Transverse colon (tissue), 4 donors: ENCODE measurements around the gene NEK6. TPM values are rescaled to one million over a fixed set of nuclear protein-coding genes. Genes with fewer than 3 reads are reported as not detected.

Source experiments
- DNase-seq: peaks from one replicate; pipeline ENCODE4 v3.0.0-alpha.2; 2019
- H3K27ac ChIP-seq, 4 donors: fragments of 200-600 bp; sonication (generic); 2 replicates each; pipeline ENCODE4 v1.5.1; 2016 to 2018; ENCODE audit warnings: inconsistent platforms in 4 of 4
- H3K27me3 ChIP-seq: fragments of 200-600 bp; sonication (generic); 2 replicates; pipeline ENCODE4 v1.5.1; 2017; ENCODE audit warnings: inconsistent platforms
- H3K36me3 ChIP-seq, 4 donors: fragments of 200-600 bp; sonication (generic); 2 replicates each; pipeline ENCODE4 v1.5.1; 2017 to 2019; ENCODE audit warnings: inconsistent platforms in 4 of 4
- H3K4me1 ChIP-seq, 4 donors: fragments of 200-600 bp; sonication (generic); 2 replicates each; pipeline ENCODE4 v1.5.1; 2017 to 2020; ENCODE audit warnings: inconsistent platforms in 4 of 4
- H3K4me3 ChIP-seq, 4 donors: fragments of 200-600 bp; sonication (generic); 1 replicate in 1 of 4; 2 replicates in 3 of 4; pipeline versions ENCODE4 v1.5.1 to v1.6.1; 2017 to 2019; ENCODE audit warnings: inconsistent platforms in 4 of 4
- H3K9me3 ChIP-seq, 2 donors: fragments of 200-600 bp; sonication (generic); 2 replicates each; pipeline ENCODE4 v1.5.1; 2017 to 2019; ENCODE audit warnings: inconsistent platforms in 2 of 2
- EP300 ChIP-seq: sonication (generic); formaldehyde crosslinking; IDR thresholded peaks from one replicate; pipeline ENCODE4 v1.6.1; 2017; ENCODE audit warnings: antibody characterized with exemption, low read depth
- POLR2A ChIP-seq: fragments of 450-650 bp; IDR thresholded peaks from one replicate; pipeline ENCODE4 v1.6.1; 2016; ENCODE audit warnings: antibody characterized with exemption, mild to moderate bottlenecking, moderate library complexity
- POLR2AphosphoS5 ChIP-seq, 3 donors: sonication (generic); formaldehyde crosslinking; IDR thresholded peaks; one replicate each; pipeline ENCODE4 v1.6.1; 2016; ENCODE audit warnings: antibody characterized with exemption in 3 of 3
- WGBS, 2 donors: methylation state at CpG; one replicate each; pipeline ENCODE4 v1.1.5; 2018; ENCODE audit warnings: low coverage in 1 of 2; 5-methylcytosine and 5-hydroxymethylcytosine counted together
- in situ Hi-C, 4 donors: fragments of 200-750 bp; cut with MboI; loops; one replicate each; pipeline versions ENCODE4 v1.15.0 to v1.15.1; 2017; ENCODE audit warnings: low sequenced_read_pairs in 3 of 4, low pct_ligation_motif_present in 1 of 4, low pct_unique_long_range_greater_than_20kb in 1 of 4
- intact Hi-C: fragments of 100-400 bp; cut with DNase I; formaldehyde crosslinking; loops from one replicate; pipeline ENCODE4 v1.15.1; 2023; ENCODE audit warnings: low total_unique reads
- total RNA-seq, 4 donors: library from RNA; depleted of rRNA; stranded (reverse); fragments of >200 nt; gene quantifications; one replicate each; pipeline ENCODE4 v1.1.0, GENCODE V29; 2016
- TF ChIP-seq, protein P1 (sequence below), 5 experiments: fragments of 200-600 bp in 3 of 5; fragments of 450-650 bp in 2 of 5; sonication (generic) in 3 of 5; IDR thresholded peaks; 1 replicate in 2 of 5; 2 replicates in 3 of 5; pipeline ENCODE4 v1.5.1; 2016 to 2017; ENCODE audit warnings: antibody characterized with exemption in 5 of 5, inconsistent platforms in 3 of 5, mild to moderate bottlenecking in 2 of 5, moderate library complexity in 1 of 5

NEK6 gene
- total RNA-seq, 4 donors from 2014 or later: 12.3 to 31.1 (median 21.6) TPM

DNA sequence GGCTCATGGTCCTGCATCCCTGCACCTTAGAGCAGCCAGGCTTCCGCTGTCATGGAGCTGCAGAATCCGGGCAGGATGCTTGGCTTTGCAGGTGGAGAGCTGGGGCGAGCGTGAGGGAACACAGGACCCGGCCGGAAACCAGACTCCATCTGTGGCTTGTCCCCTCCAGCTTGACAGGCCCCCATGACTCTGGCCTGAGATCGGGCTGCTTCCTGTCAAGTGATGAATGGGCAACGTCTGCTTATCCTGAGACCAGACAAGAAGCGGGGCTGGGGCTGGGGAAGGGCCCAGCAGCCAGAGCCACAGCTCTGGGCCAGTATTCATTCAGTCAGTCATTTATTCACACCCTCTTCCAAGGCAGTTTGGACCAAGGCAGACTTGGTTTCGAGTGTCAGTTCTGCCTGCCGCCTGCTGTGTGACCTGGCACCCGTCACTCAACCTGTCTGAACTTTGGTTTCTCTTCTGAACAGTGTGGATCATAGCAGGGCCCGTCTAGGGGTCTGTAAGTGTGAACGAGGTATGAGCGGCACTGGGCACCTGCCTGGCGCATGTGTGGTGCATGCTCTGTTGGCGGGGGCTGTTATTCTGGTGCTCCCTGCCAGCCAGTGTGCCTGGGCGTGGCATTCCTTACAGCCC is 37.5 kb downstream of the NEK6 start:
- DNase-seq: peak; percentile 33
- H3K4me1 ChIP-seq: peaks cover 22 to 81% (median 56%) of the 10 kb centered on the region in 4 donors
- no peak for TF ChIP-seq POLR2A
- TF ChIP-seq, protein P1, sequence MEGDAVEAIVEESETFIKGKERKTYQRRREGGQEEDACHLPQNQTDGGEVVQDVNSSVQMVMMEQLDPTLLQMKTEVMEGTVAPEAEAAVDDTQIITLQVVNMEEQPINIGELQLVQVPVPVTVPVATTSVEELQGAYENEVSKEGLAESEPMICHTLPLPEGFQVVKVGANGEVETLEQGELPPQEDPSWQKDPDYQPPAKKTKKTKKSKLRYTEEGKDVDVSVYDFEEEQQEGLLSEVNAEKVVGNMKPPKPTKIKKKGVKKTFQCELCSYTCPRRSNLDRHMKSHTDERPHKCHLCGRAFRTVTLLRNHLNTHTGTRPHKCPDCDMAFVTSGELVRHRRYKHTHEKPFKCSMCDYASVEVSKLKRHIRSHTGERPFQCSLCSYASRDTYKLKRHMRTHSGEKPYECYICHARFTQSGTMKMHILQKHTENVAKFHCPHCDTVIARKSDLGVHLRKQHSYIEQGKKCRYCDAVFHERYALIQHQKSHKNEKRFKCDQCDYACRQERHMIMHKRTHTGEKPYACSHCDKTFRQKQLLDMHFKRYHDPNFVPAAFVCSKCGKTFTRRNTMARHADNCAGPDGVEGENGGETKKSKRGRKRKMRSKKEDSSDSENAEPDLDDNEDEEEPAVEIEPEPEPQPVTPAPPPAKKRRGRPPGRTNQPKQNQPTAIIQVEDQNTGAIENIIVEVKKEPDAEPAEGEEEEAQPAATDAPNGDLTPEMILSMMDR (IDR thresholded peaks at IDR 0.05): no peak
- no peak for TF ChIP-seq EP300
- no peak for TF ChIP-seq POLR2AphosphoS5 (IDR thresholded peaks at IDR 0.05)
- H3K9me3 ChIP-seq: no peaks in the 10 kb centered on the region
- H3K36me3 ChIP-seq: no peaks in the 10 kb centered on the region
- peak overlapping the region; percentile 5 to 30 (median 20) for H3K27ac ChIP-seq
- in situ Hi-C loops: no loop called here
- intact Hi-C loops: no loop called here
- no peaks in the 10 kb centered on the region for H3K27me3 ChIP-seq
- no peak overlapping the region for H3K4me3 ChIP-seq
- 50 to 66% methylated on average over 1 to 17 of the region's 18 CpGs for WGBS, 2 donors

DNA sequence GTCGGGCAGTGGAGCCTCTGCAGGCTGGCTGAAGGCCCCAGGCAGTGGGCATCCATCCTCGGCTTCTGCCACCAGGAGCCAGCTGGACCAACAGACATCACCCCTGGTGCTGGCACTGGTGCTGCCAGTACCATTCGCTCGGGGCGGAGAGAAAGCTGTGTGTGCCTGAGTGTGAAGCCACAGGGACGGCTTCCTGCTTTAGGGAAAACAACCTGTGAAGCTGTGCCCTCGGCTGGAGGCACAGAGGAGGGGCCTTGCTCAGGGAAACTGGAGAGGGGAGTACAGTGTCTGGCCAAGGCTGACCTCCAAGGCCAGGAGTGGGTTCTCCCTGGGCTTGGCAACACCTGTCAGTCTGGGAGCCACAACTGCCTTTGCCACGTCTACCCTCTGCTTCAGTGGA is 38.3 kb downstream of the NEK6 start:
- TF ChIP-seq, protein P1 (IDR thresholded peaks at IDR 0.05): no peak
- TF ChIP-seq POLR2AphosphoS5 (IDR thresholded peaks at IDR 0.05) (no peak), POLR2A (no peak), EP300 (no peak)
- intact Hi-C loops: no loop called here
- in situ Hi-C loops: no loop called here
- Histone ChIP-seq H3K27me3 (no peaks in the 10 kb centered on the region), H3K36me3 (no peaks in the 10 kb centered on the region), H3K4me3 (no peak overlapping the region), H3K27ac (peak overlapping the region in 3 of 4 donors; percentile 17 to 53 (median 30)), H3K4me1 (peaks cover 19 to 78% (median 53%) of the 10 kb centered on the region in 4 donors), H3K9me3 (no peaks in the 10 kb centered on the region)
- DNase-seq: no peak
- 70% methylated on average over 8 of the region's 8 CpGs; no CpG with 5 or more reads in 1 of the 2 donors for WGBS, 2 donors

DNA sequence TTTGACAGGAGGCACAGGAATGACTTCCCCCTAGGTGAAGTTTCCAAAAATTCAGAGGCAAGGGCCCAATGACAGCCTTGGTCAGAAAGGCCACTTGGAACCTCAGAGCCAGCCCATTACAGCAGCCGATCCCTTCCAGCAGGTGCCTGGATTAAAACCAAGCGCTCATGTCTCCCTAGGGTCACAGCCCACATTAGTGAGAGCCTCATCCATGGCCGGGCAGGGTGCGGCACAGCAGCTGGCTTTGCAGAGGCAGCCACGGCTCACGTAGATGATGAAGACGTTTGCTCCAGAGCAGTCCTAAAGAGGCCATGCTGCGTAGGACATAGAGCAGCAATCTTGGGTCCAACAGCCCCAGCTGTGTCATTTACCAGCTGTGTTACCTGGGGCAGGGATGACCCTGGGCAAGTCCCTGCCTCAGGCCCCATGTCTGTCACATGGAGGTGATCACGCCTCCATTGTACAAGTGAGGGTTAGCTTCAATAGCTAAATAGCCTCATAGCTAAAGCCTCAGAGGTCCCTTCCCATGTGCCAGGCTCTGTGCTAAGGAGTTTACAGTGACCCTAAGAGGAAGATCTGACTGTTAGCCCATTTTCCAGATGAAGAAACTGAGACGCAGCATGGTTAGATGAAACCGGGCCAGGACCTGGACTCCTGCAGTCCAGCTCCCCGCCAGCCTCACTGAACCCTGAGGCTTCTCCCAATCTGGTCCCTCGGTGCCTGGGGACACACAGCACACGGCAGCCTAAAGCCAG is 39.2 kb downstream of the NEK6 start:
- no peak overlapping the region for H3K4me3 ChIP-seq
- intact Hi-C loops: no loop called here
- 84% methylated on average over 13 of the region's 14 CpGs; no CpG with 5 or more reads in 1 of the 2 donors for WGBS, 2 donors
- in situ Hi-C loops: no loop called here
- no peak for DNase-seq
- no peak for TF ChIP-seq POLR2A
- TF ChIP-seq POLR2AphosphoS5 (IDR thresholded peaks at IDR 0.05): no peak
- TF ChIP-seq, protein P1 (IDR thresholded peaks at IDR 0.05): no peak
- no peak for TF ChIP-seq EP300
- H3K4me1 ChIP-seq: peaks cover 17 to 71% (median 47%) of the 10 kb centered on the region in 4 donors
- H3K36me3 ChIP-seq: no peaks in the 10 kb centered on the region
- no peaks in the 10 kb centered on the region for H3K27me3 ChIP-seq
- H3K9me3 ChIP-seq: no peaks in the 10 kb centered on the region
- peak overlapping the region; percentile 30 to 53 (median 43) for H3K27ac ChIP-seq

DNA sequence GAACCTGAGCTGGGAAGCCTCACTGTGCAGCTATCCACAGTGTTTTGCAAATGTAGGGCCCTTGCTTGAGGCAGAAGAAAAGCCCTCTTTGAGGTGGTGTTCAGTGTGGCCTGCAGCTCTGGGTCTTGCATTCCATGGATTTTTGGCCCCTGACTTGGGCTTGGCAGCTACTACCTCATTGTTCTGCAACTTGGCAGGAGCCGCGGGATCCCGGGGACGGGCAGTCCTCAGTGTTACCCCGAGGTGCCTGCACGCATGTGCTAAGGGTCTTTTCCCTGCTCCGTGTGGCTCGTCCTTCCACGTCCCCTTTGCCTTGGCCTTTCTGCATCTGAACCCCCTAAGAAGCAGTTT is 39.8 kb downstream of the NEK6 start:
- TF ChIP-seq POLR2AphosphoS5 (IDR thresholded peaks at IDR 0.05) (peak in 2 of 3 donors; percentile 33 to 39), POLR2A (no peak)
- intact Hi-C loops (no loop called here), in situ Hi-C loops (no loop called here)
- peak; percentile 36 for DNase-seq
- Histone ChIP-seq H3K27ac (peak overlapping the region; percentile 30 to 53 (median 43)), H3K36me3 (no peaks in the 10 kb centered on the region), H3K4me3 (no peak overlapping the region), H3K9me3 (no peaks in the 10 kb centered on the region), H3K27me3 (no peaks in the 10 kb centered on the region), H3K4me1 (peaks cover 11 to 65% (median 43%) of the 10 kb centered on the region in 4 donors)
- WGBS, 2 donors: 67% methylated on average over 9 of the region's 9 CpGs; no CpG with 5 or more reads in 1 of the 2 donors
